Daoy (cell line): ENCODE measurements around the gene DUSP1. TPM values are rescaled to one million over a fixed set of nuclear protein-coding genes. Genes with fewer than 3 reads are reported as not detected.
A peak's percentile ranks its signal among the peaks of the same experiment; 100 is the strongest.
"Not testable (repeated sequence)": the region's sequence is repeated elsewhere in the genome, so short reads cannot be mapped to it uniquely, and the experiment has no call there.

Source experiments
- DNase-seq: peaks from one replicate; pipeline ENCODE4 v3.0.0-alpha.2; 2015; ENCODE audit warnings: low read depth
- total RNA-seq: library from RNA; depleted of rRNA; stranded (reverse); fragments of >200 nt; shearing (Covaris generic); gene quantifications from 2 replicates; pipeline ENCODE4 v1.2.3, GENCODE V29; 2014; rRNA removed

Gene DUSP1, protein sequence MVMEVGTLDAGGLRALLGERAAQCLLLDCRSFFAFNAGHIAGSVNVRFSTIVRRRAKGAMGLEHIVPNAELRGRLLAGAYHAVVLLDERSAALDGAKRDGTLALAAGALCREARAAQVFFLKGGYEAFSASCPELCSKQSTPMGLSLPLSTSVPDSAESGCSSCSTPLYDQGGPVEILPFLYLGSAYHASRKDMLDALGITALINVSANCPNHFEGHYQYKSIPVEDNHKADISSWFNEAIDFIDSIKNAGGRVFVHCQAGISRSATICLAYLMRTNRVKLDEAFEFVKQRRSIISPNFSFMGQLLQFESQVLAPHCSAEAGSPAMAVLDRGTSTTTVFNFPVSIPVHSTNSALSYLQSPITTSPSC
- total RNA-seq, result 64.8 and 67.7 TPM in 2 replicates

DNA sequence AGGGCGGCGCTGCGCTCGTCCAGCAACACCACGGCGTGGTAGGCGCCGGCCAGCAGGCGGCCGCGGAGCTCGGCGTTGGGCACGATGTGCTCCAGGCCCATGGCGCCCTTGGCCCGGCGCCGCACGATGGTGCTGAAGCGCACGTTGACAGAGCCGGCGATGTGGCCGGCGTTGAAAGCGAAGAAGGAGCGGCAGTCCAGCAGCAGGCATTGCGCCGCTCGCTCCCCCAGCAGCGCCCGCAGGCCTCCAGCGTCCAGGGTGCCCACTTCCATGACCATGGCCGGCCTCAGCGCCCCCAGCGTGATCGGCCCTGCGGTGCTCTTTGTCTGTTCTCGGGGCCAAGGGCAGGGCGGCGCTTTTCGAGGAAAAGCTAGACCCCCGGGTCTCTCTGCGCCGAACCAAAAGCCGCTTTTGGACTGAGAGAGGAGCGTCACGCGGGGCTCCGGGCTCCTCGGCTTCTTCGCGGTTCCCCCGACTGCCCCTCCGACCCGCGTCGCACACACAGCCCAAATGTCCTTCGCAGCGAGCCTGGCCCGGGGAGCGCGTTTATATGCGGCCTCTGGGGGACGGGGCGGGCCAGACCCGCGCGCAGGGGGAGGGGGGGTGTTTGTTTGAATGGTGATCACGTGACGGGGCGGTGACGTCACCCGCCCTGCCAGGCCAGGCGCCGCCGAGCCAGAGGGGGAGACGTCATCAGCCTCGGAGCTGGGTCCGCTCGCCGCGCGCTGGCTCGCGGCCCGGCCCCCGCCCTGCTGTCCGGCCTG is at the start of gene DUSP1:
DUSP1 (minus strand) TSS at position 521 of the 764 bp plus-strand sequence; CDS start at position 278, 243 bp downstream.
- DNase-seq, result peak; percentile 99

DNA sequence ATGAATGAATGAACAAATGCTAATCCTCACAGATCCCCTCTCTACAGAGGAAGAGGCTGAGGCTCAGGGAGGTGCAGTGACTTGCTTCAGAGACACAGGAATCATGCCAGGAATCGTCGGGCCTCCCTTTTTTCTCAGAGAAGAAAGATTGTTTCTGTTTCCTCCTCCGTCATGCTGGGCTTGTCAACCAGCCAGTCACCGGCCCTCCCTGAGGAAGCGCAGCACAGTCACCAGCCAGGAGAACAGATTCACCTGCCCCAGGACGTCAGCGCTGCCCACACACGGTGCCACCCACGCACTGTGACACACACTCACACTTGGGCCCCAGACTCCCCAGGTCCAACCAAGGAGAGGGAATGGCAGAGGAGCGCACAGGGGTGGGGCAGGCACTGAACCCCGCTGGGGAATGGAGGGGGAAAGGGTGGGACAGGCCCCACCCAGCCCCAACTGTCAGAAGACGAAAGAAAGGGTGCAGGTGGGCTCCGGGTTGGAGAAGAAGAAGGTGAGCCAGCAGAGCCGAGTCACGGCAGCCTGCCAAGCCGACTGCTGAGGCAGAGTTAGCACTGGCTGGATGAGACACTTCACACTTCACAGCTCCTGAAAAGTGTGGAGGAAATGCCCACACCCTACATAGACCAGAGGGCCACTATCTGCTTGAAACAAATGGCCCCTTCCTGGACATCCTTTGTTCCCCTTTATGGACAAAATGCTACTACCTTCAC is 49.2 kb upstream of the DUSP1 start:
- DNase-seq, result peak; percentile 77

DNA sequence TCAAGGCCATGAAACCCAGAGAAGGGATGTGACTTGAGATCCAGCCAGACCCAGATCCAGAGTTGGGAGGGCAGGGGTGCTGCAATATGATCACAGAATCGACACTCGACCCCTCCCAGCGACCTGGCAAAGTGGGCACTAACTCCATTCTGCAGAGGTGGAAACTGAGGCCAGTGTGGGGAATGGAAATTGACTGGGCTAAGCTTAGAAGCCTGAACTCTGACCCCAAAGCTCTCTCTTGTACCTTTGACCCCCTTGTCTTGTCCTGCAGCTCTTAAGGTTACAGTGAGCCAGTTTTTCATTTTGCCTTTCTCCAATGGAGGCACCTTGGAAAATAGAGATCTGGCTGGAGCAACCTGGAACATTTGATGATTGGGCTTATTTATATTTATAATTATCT is 48.6 kb upstream of the DUSP1 start:
- no peak for DNase-seq

DNA sequence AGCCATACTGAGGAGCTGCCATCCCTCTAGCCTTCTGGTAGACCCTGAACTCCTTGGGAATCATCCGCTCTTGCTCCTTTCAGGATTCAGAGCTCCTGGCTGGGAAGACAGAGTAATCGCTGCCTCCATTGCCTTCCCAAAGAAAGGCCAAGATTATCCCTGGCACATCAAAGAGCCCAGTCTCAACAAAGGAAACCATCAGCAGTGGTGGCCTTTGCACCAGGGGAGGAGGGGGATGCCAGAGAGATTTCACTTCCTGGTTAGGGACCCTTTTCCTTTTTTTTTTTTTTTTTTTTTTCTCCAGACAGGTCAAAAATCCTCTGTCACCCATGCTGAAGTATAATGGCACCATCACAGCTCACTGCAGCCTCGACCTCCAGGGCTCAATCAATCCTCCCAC is 47.1 kb upstream of the DUSP1 start:
- no peak for DNase-seq

DNA sequence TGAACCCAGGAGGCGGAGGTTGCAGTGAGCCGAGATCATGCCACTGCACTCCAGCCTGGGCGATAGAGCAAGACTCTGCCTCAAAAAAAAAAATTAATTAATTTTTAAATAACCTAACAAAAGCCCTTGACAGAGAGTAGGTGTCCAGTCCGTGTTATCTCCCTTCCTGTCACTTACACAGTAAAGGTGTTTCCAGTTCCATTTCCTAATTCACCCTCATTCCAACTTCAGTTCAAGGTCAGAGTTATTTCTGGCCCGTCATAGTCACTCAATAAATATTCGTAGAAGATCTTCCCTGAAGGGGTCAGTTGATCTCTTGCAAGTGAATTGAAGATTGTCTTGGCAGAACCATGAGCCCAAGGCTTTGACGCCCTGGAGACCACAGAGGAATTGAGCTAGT is 46.7 kb upstream of the DUSP1 start:
- no peak for DNase-seq

DNA sequence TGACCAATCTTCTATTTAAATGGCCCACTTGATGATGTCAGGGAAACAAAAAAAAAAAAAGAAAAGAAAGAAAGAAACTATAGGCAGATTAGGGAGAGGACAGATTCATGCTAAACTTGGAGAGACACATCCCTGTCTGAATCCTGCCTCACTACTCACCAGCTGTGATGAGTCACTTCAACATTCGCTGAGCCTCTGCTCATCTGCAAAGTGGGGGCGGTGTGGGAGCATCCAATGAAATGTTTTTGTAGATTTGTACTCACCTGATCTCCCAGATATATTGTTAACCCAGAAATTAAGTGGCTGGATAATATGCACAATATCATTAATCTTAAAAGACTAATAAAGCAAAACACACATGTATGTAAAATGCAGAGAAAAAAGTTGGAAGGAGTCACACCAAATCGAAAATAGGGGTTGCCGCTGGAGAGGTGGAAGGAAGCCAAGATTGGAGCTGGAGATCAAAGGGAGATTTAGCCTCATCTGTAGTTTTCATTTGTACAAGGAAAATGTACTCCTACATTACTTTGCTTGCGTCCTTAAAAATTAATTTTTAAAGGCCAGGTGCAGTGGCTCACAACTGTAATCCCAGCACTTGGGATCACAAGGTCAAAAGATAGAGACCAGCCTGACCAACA is 46.0 kb upstream of the DUSP1 start:
- peak; percentile 76 for DNase-seq

DNA sequence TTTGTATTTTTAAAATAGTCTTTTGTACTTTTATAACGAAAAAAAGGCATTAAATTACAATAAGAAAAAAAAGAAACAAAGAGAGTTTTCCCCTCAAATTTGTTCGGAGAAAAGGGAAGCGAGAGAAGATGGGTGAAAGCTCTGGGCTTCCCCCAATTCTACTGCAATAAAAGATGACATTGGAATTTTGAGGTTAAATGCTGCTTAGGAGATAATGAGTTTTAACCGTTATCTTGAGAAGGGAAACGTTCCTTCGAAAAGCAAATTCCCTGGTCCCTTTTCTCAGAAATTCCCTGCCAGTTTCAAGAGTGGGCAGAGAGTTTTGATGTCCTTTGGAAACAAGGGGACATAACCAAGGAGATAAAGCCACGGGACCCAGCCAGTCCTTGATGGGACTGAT is 44.6 kb upstream of the DUSP1 start:
- DNase-seq, result no peak

DNA sequence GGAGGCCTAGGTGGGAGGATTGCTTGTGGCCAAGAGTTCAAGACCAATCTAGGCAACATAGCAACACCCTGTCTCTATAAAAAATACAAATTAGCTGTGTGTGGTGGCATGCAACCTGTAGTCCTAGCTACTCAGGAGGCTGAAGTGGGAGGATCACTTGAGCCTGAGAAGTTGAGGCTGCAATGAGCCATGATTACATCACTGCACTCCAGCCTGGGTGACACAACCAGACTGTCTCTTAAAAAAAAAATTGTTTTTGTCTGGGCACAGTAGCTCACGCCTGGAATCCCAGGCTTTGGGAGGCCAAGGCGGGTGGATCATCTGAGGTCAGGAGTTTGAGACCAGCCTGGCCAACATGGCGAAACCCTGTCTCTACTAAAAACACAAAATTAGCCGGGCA is 40.0 kb upstream of the DUSP1 start:
- DNase-seq, result not testable (repeated sequence)

DNA sequence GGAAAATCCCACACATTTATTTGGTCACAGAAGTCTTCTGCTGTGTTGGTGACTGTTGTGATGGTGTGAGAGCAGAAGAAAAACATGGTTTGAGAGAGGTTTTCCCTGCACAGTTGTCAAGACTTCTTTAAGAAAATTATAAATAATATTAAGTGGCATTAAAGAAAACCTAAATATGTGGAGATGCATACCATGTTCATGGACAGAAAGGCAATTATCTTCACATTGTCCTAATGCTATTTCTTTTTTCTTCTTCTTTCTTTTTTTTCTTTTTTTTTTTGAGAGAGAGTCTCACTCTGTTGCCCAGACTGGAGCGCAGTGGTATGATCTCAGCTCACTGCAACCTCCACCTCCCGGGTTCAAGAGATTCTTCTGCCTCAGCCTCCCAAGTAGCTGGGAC is 38.8 kb upstream of the DUSP1 start:
- DNase-seq, result no peak

DNA sequence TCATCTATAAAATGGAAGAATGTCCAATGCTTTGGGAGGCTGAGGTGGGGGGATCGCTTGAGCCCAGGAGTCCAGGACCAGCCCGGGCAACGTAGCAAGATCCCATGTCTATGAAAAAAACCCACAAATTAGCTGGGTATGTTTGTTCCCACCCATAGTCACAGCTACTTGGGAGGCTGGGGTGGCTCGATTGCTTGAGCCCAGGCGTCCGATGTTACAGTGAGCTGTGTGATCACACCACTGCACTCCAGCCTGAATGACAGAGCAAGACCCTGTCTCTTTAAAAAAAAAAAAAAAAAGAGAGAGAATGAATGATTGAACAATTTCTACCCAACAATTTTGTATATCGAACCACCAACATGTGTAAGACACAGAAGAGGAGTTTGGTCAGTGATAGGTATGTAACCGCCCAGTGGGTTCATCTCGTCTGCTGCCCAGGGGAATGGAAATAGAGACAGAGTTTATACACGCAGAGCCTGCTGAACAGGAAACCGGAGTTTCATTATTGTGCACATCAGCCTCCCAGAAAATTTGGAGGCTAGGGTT is 36.8 kb upstream of the DUSP1 start:
- no peak for DNase-seq

DNA sequence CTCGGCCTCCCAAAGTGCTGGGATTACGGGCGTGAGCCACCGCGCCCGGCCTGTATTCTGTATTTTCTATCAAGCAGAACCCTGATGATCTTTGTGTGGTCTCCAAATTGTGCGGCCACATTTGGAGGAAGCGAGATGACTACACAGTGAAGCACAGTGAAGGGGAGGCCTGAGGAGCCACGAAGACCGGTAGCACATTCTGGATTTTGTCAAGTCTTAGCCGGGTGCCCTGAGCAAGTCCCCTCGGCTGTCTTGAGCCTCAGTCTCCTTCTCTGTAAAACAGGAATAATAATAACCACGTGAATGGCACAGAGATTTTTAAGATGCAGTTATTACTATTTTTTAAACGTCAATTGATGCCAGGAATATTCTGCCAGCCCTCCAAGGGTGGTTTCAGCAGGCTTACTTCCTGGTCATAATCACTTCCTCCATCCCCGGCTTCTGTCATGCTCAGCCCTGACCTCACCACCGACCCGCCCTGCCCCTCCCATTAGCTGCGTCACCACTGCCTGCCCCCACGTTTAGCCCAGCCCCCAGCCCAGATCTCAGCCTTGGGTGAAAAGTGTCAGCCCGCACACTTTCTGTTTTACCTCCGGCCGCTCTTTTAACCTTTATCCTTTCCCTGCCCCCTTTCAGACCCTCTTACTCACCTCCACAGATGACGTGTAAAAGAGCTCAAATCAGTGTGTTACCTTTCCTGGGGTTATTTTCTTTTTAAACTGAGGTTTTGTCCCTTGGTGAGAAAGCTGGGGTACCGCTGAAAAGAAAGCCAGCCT is 36.1 kb upstream of the DUSP1 start:
- peak; percentile 97 for DNase-seq

DNA sequence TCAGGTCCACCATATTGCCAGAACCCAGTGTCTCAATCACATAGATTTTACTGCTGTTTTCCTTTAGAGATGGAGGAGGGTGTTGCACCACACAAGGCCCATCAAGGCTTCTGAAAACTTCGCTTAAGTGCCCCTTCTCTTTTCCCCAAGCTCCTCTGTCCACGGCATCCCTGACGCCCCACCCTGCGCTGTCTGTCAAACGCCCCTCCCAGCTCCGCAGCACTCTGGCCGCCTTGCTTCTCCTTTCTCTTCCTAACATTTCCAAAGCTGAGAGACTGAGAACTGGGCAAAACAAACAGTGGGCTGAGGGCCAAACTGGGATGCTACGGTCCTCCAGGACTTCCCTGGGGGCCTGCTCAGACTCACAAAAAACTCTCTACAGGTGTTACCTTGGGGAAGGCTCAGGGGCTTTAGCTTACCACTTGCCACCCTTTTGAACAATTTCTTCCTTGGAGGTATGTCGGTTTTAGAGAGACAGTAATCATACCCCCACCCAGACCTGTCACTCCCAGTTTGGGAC is 34.8 kb upstream of the DUSP1 start:
- no peak for DNase-seq

DNA sequence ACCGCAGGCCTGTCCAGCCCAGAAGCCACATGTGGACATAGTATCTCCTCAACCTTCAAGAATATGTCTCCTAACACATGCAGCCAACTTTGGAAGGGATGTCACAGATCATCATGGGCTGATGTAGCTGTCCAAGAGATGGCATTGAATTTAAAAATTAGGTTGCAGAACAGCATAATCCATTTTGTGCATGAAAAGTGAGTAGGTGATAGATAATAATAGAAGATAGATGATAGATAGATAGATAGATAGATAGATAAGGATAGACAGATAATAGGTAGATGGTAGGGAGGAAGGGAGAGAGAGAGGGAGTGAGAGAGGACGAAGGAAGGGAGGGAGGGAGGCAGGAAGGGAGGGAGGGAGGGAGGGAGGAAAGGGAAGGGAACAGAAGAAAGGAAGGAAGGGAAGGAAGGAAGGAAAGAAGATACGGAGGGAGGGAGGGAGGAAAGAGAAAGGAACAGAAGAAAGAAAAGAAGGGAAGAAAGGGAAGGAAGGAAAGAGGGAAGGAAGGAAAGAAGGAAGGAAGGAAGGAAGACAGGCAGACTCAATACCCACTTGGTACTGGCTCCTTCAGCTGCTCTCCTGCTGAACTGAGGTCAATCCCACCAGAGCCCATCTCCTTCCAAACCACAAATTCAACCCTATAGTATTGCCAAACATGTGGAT is 34.2 kb upstream of the DUSP1 start:
- DNase-seq, result no peak

DNA sequence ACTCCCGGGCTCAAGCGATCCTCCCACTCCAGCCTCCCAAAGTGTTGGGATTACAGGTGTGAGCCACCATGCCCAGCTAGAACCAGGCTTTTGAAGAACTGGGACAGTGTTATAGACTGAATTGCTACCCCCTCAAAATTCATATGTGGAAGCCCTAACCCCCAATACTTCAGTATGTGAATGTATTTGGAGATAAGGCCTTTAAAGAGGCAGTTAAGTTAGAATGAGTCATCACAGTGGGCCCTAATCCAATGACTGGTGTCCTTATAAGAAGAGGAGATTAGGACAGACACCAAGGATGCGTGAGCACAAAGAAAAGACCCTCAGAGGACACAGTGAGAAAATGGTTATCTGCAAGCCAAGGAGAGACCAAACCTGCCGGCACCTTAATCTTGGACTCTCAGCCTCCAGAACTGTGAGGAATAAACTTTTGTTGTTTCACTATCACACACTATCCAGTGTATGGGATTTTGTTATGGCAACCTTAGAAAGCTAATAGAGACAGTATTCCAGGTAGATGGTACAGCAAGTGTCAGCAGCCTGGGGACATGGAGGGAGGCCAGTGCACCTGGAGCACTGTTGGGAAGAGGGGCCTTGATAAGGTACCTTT is 31.7 kb upstream of the DUSP1 start:
- DNase-seq, result peak; percentile 56

DNA sequence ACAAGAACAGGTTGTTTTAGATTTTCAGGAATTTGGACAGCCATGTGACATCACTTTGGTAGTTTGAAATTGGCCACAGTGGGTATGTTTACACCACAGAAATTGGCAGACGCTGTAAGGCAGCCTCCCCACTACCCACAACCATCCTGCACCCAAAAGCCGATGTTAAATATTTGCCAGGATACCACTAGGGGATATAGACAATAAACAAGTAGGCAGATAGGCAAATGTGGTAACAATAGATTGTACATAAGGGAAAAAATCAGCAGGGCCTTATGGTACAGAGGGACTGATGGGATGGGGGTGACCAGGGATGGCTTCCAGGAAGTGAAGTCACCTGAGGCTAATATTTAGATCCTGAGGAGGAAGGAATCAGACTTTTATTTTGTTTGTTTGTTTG is 31.1 kb upstream of the DUSP1 start:
- no peak for DNase-seq

DNA sequence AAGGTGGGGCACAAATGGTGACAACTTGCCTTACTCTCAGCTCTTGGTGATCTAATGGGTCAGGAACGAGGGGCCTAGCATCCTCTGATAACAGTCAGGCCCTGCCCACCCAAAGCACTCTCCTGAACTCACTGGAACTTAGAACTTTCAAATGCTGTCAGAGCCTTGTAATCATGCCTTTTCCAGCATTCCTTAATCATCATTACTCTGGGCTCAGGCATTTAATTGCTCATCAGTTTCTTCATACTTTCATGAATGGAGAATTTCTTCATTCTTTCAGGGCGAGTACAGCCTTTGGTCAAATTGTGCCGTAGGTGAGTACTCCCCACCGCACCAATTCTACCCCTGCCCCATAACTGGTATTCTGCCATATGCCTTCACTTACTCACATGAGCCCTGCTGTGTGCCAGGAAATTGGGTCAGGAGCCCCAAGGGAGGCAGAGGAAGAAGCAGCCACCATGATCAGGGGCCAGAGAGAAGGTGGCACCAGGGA is 30.2 kb upstream of the DUSP1 start:
- DNase-seq, result peak; percentile 75

DNA sequence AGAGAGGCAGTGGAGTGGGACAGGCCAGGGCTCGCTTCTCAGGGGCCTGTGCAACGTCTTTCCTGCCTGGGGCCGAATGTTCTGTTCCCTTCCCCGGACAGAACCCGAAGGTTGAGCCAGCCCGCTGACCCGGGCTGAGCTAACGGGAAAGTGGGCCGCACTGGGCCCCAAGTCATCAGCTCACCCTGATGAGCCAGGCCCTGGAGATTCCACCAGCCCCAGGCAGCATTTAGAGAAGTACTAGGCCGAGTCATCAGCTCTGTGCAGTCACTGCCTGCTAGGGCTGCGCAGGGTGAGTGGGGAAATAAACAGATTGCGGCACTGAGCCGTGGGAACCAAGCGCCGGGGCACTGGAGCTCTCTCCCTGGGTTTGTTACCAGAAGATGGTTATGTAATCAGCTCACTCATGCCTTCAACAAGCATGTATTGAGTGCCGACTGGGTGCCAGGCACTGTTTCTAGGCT is 29.1 kb upstream of the DUSP1 start:
- DNase-seq, result peak; percentile 74

DNA sequence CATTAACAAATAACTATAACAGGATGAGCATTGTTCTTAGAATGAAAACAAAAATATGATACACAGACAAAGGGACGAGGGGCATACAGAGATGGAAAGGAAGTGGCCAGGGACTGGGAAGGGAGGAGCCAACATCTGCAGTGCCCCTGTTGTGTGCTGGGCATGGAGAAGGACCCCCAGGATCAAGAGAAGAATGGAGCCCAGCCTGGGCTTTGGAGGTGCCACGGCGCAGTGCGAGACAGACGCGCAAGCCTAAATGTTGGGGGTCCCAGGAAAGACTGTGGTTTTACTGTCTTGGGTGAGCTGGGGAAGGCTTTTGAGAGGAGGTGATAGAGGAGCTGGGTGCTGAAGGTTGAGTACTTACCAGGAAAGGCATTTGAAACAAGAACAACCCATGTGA is 28.4 kb upstream of the DUSP1 start:
- DNase-seq, result no peak
